Large intestine (tissue), 12 donors: ENCODE data around the gene EPM2AIP1. TPM values are rescaled to one million over a fixed set of nuclear protein-coding genes. Genes with fewer than 3 reads are reported as not detected.
"Not testable (repeated sequence)": the region's sequence is repeated elsewhere in the genome, so short reads cannot be mapped to it uniquely, and the experiment has no call there.

Experiments
- DNase-seq, 2 donors: peaks; one replicate each; pipeline versions ENCODE4 v3.0.0 to v3.0.0-alpha.2; 2013
- H3K27ac ChIP-seq: one replicate; pipeline ENCODE4 v1.5.1; 2013; ENCODE audit warnings: low read length
- H3K27me3 ChIP-seq: 2 replicates; pipeline ENCODE4 v1.6.1; 2013; ENCODE audit warnings: low read length; ENCODE audit not compliant: control insufficient read depth, insufficient read depth
- H3K36me3 ChIP-seq: 2 replicates; pipeline ENCODE4 v1.6.1; 2013; ENCODE audit warnings: low read length; ENCODE audit not compliant: control insufficient read depth, insufficient read depth
- H3K4me1 ChIP-seq: one replicate; pipeline ENCODE4 v1.6.1; 2013; ENCODE audit warnings: low read length; ENCODE audit not compliant: control insufficient read depth, insufficient read depth
- H3K4me3 ChIP-seq: one replicate; pipeline ENCODE4 v1.5.1; 2013; ENCODE audit warnings: low read length
- H3K9me3 ChIP-seq: one replicate; pipeline ENCODE4 v1.6.1; 2013; ENCODE audit warnings: mild to moderate bottlenecking, low read depth, low read length, moderate library complexity; ENCODE audit not compliant: control insufficient read depth
- WGBS: methylation state at CpG from one replicate; pipeline ENCODE4 v1.1.5; 2013; ENCODE audit warnings: low lambda C conversion rate; ENCODE audit not compliant: insufficient coverage; 5-methylcytosine and 5-hydroxymethylcytosine counted together
- long read RNA-seq, 11 donors: transcript quantifications; one replicate each; lab custom pipeline, GENCODE V29; 2026
- polyA plus RNA-seq: library from polyadenylated mRNA; unstranded; fragments of 120-200 nt; gene quantifications from one replicate; pipeline ENCODE4 v1.2.1, GENCODE V29; 2013

EPM2AIP1 gene
- 22.8 TPM for polyA plus RNA-seq
- long read RNA-seq, donor 1, full-length matches to known transcripts = 70 of 78 reads
- long read RNA-seq, donor 1, partial matches to known transcripts = 8 of 78 reads
- long read RNA-seq, donor 1, other reads (novel, unspliced or antisense) = 0 of 78 reads
- long read RNA-seq, donor 2, full-length matches to known transcripts = 135 of 135 reads
- long read RNA-seq, donor 2, partial matches to known transcripts = 0 of 135 reads
- long read RNA-seq, donor 2, other reads (novel, unspliced or antisense) = 0 of 135 reads
- long read RNA-seq, donor 3 = 0 reads
- long read RNA-seq, donor 4, full-length matches to known transcripts = 12 of 12 reads
- long read RNA-seq, donor 4, partial matches to known transcripts = 0 of 12 reads
- long read RNA-seq, donor 4, other reads (novel, unspliced or antisense) = 0 of 12 reads
- long read RNA-seq, donor 5, full-length matches to known transcripts = 68 of 68 reads
- long read RNA-seq, donor 5, partial matches to known transcripts = 0 of 68 reads
- long read RNA-seq, donor 5, other reads (novel, unspliced or antisense) = 0 of 68 reads
- long read RNA-seq, donor 6, full-length matches to known transcripts = 90 of 90 reads
- long read RNA-seq, donor 6, partial matches to known transcripts = 0 of 90 reads
- long read RNA-seq, donor 6, other reads (novel, unspliced or antisense) = 0 of 90 reads
- long read RNA-seq, donor 7, full-length matches to known transcripts = 80 of 80 reads
- long read RNA-seq, donor 7, partial matches to known transcripts = 0 of 80 reads
- long read RNA-seq, donor 7, other reads (novel, unspliced or antisense) = 0 of 80 reads
- long read RNA-seq, donor 8, full-length matches to known transcripts = 138 of 138 reads
- long read RNA-seq, donor 8, partial matches to known transcripts = 0 of 138 reads
- long read RNA-seq, donor 8, other reads (novel, unspliced or antisense) = 0 of 138 reads
- long read RNA-seq, donor 9, full-length matches to known transcripts = 86 of 86 reads
- long read RNA-seq, donor 9, partial matches to known transcripts = 0 of 86 reads
- long read RNA-seq, donor 9, other reads (novel, unspliced or antisense) = 0 of 86 reads
- long read RNA-seq, donor 10, full-length matches to known transcripts = 88 of 88 reads
- long read RNA-seq, donor 10, partial matches to known transcripts = 0 of 88 reads
- long read RNA-seq, donor 10, other reads (novel, unspliced or antisense) = 0 of 88 reads
- long read RNA-seq, donor 11, full-length matches to known transcripts = 61 of 61 reads
- long read RNA-seq, donor 11, partial matches to known transcripts = 0 of 61 reads
- long read RNA-seq, donor 11, other reads (novel, unspliced or antisense) = 0 of 61 reads

DNA sequence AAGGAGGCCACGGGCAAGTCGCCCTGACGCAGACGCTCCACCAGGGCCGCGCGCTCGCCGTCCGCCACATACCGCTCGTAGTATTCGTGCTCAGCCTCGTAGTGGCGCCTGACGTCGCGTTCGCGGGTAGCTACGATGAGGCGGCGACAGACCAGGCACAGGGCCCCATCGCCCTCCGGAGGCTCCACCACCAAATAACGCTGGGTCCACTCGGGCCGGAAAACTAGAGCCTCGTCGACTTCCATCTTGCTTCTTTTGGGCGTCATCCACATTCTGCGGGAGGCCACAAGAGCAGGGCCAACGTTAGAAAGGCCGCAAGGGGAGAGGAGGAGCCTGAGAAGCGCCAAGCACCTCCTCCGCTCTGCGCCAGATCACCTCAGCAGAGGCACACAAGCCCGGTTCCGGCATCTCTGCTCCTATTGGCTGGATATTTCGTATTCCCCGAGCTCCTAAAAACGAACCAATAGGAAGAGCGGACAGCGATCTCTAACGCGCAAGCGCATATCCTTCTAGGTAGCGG is at the start of gene EPM2AIP1:
TSS of gene EPM2AIP1 (minus strand) at position 326 of the 520 bp plus-strand sequence. CDS start at position 272, 54 bp downstream.
- no peak for DNase-seq
- Histone ChIP-seq H3K9me3 (no peaks in the 10 kb centered on the region), H3K4me1 (peaks cover 22% of the 10 kb centered on the region), H3K27me3 (no peaks in the 10 kb centered on the region), H3K36me3 (peaks cover 30% of the 10 kb centered on the region), H3K4me3 (peak within 1 kb of the TSS; percentile 76), H3K27ac (peak within 1 kb of the TSS; percentile 97)
- WGBS = no CpG with 5 or more reads among the region's 48 CpGs

DNA sequence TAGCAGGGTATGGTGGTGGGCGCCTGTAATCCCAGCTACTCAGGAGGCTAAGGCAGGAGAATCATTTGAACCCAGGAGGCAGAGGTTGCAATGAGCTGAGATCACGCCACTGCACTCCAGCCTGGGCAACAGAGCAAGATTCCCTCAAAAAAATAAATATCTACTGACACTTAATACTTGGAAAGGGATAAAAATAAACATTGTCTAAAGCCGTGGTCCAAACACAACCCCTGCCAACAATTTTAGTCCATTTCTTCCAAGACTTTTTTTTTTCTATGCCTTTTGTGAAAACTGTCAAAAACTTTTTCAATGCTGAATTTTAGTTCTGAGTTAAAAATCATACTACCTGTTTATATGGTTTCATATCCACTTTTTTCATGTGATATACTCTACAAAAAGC is 49.8 kb upstream of the EPM2AIP1 start:
- DNase-seq, H3K27me3 ChIP-seq, H3K9me3 ChIP-seq, H3K4me1 ChIP-seq, H3K4me3 ChIP-seq, H3K27ac ChIP-seq: not testable (repeated sequence)
- 67% methylated on average over 1 of the region's 3 CpGs for WGBS
- peaks cover 39% of the 10 kb centered on the region for H3K36me3 ChIP-seq

DNA sequence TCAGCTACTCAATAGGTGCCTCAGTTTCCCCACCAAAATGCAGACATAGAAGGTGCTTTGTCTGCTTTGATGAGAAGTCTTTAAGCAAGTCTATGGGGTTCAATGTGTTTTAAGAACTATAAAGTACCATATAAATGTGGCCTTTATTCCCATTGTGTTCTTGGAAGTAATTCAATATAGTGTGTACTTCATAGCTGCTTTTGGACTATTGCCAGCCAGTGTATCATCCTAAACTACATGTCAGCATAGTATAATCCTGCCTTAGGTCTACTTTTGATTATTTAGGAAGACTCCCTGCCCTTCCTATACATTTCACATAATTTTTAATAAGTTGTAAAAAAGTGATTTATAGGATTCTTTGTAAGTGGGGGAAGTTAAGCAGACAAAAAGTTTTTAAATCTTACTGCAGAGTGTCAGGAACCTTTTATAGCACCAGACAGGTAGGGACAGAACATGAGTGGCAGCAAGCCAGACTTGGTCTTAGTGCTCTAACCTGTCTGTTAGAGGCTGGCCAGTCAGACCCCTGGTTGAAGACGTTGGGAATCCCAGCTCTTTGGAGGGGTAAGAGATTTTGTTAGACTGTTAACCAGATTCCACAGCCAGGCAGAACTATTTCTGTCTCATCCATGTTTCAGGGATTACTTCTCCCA is 48.7 kb upstream of the EPM2AIP1 start:
- peaks cover 39% of the 10 kb centered on the region for H3K36me3 ChIP-seq
- H3K9me3 ChIP-seq = no peaks in the 10 kb centered on the region
- no peak for DNase-seq
- no peaks in the 10 kb centered on the region for H3K27me3 ChIP-seq
- no peaks in the 10 kb centered on the region for H3K4me1 ChIP-seq
- H3K4me3 ChIP-seq = no peak overlapping the region
- WGBS = no CpG with 5 or more reads among the region's 1 CpG
- H3K27ac ChIP-seq = no peak overlapping the region

DNA sequence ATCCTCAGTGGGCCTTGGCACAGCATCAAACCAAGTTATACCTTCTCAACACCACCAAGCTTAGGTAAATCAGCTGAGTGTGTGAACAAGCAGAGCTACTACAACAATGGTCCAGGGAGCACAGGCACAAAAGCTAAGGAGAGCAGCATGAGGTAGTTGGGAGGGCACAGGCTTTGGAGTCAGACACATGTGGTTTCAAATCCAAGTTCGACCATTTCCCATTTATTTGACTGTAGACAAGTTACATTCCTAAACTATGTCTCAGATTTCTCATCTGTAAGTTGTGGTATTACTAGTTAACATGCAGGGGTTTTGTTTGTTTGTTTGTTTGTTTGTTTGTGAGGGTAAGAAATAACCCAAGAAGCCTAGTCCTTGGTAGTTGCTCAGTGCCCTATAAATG is 47.3 kb upstream of the EPM2AIP1 start:
- no CpG with 5 or more reads among the region's 1 CpG for WGBS

DNA sequence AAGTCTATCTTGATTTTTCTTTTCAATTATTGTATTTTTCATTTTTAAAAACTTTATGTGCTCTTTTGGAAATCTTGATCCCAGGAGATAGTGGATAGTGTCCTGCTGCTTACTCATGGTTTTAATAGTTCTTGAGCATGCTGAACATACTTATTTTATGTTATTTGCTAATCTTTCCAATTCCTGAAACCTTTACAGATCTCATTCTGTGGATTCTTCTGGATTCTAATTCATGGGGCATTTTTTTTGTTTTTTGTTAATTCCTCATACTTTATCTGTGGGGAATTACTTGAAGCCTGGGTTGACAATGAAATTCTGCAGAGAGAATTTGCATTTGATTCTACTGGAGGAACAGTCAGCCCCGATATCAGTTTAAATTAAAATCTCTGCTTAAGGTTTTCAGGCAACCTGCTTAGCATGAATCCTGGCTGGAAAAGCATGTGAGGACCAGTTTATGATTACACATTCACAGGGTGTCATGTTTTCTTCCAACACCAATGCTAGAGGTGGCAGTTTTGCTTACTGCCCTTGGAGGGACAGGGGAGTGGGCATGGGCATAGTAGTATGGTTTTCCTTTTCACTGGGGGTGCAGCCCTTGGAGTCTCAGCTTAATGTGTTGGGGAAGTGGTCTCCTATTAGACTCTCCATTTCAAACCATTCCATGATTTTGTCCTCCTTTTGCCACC is 46.4 kb upstream of the EPM2AIP1 start:
- WGBS = no CpG with 5 or more reads among the region's 1 CpG
- no peak for DNase-seq
- Histone ChIP-seq H3K27me3 (no peaks in the 10 kb centered on the region), H3K36me3 (peaks cover 55% of the 10 kb centered on the region), H3K4me1 (no peaks in the 10 kb centered on the region), H3K9me3 (peaks cover 14% of the 10 kb centered on the region), H3K4me3 (no peak overlapping the region), H3K27ac (no peak overlapping the region)

More for the DNA sequence above, 47.3 kb upstream of the EPM2AIP1 start:
- Histone ChIP-seq H3K4me3 (no peak overlapping the region), H3K27ac (no peak overlapping the region), H3K4me1 (no peaks in the 10 kb centered on the region), H3K27me3 (no peaks in the 10 kb centered on the region), H3K9me3 (peaks cover 9% of the 10 kb centered on the region), H3K36me3 (peaks cover 51% of the 10 kb centered on the region)
- DNase-seq = no peak

DNA sequence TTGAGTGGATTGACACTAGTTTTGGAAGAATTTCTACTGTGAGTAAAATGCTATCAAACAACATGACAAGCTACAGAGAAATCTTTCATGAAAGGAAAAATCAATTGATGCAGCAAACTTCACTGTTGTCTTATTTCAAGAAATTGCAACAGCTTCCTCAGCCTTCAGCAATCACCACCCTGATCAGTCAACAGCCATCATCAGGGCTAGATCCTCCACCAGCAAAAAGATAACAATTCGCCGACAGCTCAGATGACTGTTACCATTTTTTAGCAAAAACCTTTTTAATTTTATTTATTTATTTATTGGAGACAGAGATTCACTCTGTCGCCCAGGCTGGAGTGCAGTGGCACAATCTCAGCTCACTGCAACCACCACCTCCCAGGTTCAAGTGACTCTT is 44.4 kb upstream of the EPM2AIP1 start:
- no peaks in the 10 kb centered on the region for H3K4me1 ChIP-seq
- no peak overlapping the region for H3K27ac ChIP-seq
- H3K27me3 ChIP-seq = no peaks in the 10 kb centered on the region
- H3K9me3 ChIP-seq = peaks cover 14% of the 10 kb centered on the region
- 100% methylated on average over 1 of the region's 3 CpGs for WGBS
- peaks cover 65% of the 10 kb centered on the region for H3K36me3 ChIP-seq
- no peak for DNase-seq
- no peak overlapping the region for H3K4me3 ChIP-seq

DNA sequence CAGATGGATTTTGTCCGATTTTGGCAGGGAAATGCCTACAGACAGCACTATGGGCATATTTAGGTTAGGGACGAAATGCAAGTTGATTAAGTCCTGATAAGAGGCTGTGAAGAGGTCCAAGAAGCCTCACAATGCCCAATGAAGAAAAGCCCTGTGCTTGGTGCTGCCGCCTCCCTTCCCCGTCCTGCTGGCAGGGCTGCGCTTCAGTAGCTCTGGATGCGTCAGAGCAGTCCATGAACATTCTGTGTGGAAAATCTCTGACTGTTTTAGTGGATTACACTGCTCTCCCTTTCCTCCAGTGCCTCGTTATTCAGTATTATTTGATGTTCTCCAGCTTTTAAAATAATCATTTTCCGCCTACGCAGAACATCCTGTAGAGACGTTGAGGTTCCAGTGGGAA is 40.0 kb upstream of the EPM2AIP1 start:
- H3K27me3 ChIP-seq = no peaks in the 10 kb centered on the region
- no peak overlapping the region for H3K4me3 ChIP-seq
- H3K27ac ChIP-seq = no peak overlapping the region
- 93% methylated on average over 3 of the region's 10 CpGs for WGBS
- H3K4me1 ChIP-seq = no peaks in the 10 kb centered on the region
- DNase-seq = no peak
- peaks cover 14% of the 10 kb centered on the region for H3K9me3 ChIP-seq
- H3K36me3 ChIP-seq = peaks cover 76% of the 10 kb centered on the region

DNA sequence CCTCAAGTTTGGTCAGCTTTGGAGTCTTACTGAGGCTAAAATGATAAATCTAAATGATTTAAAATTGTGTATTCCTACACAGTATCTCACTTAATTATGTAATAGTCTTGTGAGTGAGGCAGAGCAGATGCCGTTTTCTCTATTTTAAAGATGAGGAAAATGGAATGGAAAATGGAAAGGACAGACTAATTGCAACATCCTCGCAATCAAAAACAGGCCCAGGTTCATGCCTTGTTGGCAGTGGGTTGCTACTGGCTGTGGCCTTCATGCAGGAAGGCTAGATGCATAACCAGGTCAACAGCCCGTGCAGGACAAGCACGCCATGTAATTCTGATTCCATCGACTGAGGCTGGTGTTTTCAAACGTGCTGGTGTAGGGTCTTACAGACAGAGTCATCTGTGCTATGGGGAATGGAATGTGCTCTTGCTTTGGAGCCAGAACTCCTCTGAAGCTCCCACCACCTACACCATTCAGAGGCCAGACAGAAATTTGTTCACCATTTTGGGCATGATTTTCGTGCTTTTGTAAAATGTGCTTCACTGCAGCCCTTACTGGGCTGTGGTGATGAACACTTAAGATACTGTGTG is 38.3 kb upstream of the EPM2AIP1 start:
- H3K36me3 ChIP-seq = peaks cover 69% of the 10 kb centered on the region

DNA sequence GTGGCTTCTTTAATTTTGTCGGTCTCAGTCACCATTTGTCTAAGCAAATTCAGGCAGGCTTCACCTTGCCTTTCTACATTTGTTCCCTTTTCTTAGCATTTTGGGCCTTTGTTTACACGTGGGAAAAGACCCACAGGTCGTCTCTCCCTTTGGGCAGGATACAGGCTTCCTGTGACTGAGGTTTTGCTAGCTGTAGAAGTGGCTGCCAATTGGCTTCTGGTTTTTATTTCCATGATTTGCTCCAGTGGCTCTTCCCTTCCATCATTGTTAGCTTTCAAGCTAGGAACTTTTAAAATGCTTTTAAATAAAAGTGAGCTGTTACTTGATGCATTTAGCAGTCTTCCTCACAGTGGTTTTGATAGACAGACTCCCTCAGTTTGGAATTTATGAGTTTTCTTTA is 37.7 kb upstream of the EPM2AIP1 start:
- no peaks in the 10 kb centered on the region for H3K4me1 ChIP-seq
- peaks cover 9% of the 10 kb centered on the region for H3K9me3 ChIP-seq
- DNase-seq = no peak
- no peak overlapping the region for H3K4me3 ChIP-seq
- WGBS = 100% methylated on average over 1 of the region's 3 CpGs
- H3K36me3 ChIP-seq = peaks cover 68% of the 10 kb centered on the region
- H3K27me3 ChIP-seq = no peaks in the 10 kb centered on the region
- H3K27ac ChIP-seq = no peak overlapping the region

More for the DNA sequence above, 38.3 kb upstream of the EPM2AIP1 start:
- Histone ChIP-seq H3K9me3 (peaks cover 13% of the 10 kb centered on the region), H3K27me3 (no peaks in the 10 kb centered on the region), H3K4me1 (no peaks in the 10 kb centered on the region), H3K4me3 (no peak overlapping the region), H3K27ac (no peak overlapping the region)
- DNase-seq = no peak
- 100% methylated on average over 1 of the region's 7 CpGs for WGBS
